ENCODE measurements around the gene AUTS2.

Gene AUTS2

GRCh38 chr7:69673074-69673473 lies 74.8 kb downstream of the AUTS2 start:
- TF ChIP-seq CTCF (IDR thresholded peaks at IDR 0.05), result no peak

- no peak for TF ChIP-seq CTCF (IDR thresholded peaks at IDR 0.05)
Measured at GRCh38 chr7:69674701-69675182, 76.5 kb downstream of the AUTS2 start.

- no peak for TF ChIP-seq CTCF (IDR thresholded peaks at IDR 0.05)
Measured at GRCh38 chr7:69676247-69676646, 78.0 kb downstream of the AUTS2 start.

- no peak; the same call in 1 of the 2 replicates for TF ChIP-seq CTCF (IDR thresholded peaks at IDR 0.05)
Measured at GRCh38 chr7:69677054-69677852, 79.0 kb downstream of the AUTS2 start.

GRCh38 chr7:69677881-69678493 lies 79.7 kb downstream of the AUTS2 start:
- no peak for TF ChIP-seq CTCF (IDR thresholded peaks at IDR 0.05)

- no peak for TF ChIP-seq CTCF (IDR thresholded peaks at IDR 0.05)
Measured at GRCh38 chr7:69678494-69679187, 80.4 kb downstream of the AUTS2 start.

- no peak for TF ChIP-seq CTCF (IDR thresholded peaks at IDR 0.05)
Measured at GRCh38 chr7:69681181-69681580, 82.9 kb downstream of the AUTS2 start.

Data from LNCAP (cell line).